ENCODE data around the gene LDB2. TPM values are rescaled to one million over a fixed set of nuclear protein-coding genes. Genes with fewer than 3 reads are reported as not detected.

Gene LDB2
- total RNA-seq, 2 donors from 2014 or later = 3.2 to 7.9 TPM

GRCh38 chr4:16824278-16824806 lies 74.1 kb downstream of the LDB2 start:
- H3K27me3 ChIP-seq = no peaks in the 10 kb centered on the region
- no peak for TF ChIP-seq CTCF (IDR thresholded peaks at IDR 0.05)
- no peaks in the 10 kb centered on the region for H3K4me1 ChIP-seq
- no peaks in the 10 kb centered on the region for H3K9me3 ChIP-seq
- no peak overlapping the region for H3K9ac ChIP-seq (ENCODE audit: low read depth in 2 of 2, low read length in 2 of 2)
- H3K36me3 ChIP-seq = no peaks in the 10 kb centered on the region
- H3K4me3 ChIP-seq = no peak overlapping the region
- no peak overlapping the region for H3K27ac ChIP-seq
- intact Hi-C loops (cut with DNase I) = no loop called here
- no peak for DNase-seq

- H3K27ac ChIP-seq = no peak overlapping the region
- intact Hi-C loops (cut with DNase I) = no loop called here
- H3K9ac ChIP-seq (ENCODE audit: low read depth in 2 of 2, low read length in 2 of 2) = no peak overlapping the region
- no peak for DNase-seq
- H3K4me3 ChIP-seq = no peak overlapping the region
- no peak for TF ChIP-seq CTCF (IDR thresholded peaks at IDR 0.05)
- no peaks in the 10 kb centered on the region for H3K4me1 ChIP-seq
- no peaks in the 10 kb centered on the region for H3K36me3 ChIP-seq
- H3K9me3 ChIP-seq = no peaks in the 10 kb centered on the region
- no peaks in the 10 kb centered on the region for H3K27me3 ChIP-seq
Measured at GRCh38 chr4:16820329-16820728, 78.1 kb downstream of the LDB2 start.

GRCh38 chr4:16819652-16820051 lies 78.8 kb downstream of the LDB2 start:
- Histone ChIP-seq H3K36me3 (no peaks in the 10 kb centered on the region), H3K4me3 (no peak overlapping the region), H3K27ac (no peak overlapping the region), H3K9ac (ENCODE audit: low read depth in 2 of 2, low read length in 2 of 2) (no peak overlapping the region), H3K4me1 (no peaks in the 10 kb centered on the region), H3K27me3 (no peaks in the 10 kb centered on the region), H3K9me3 (no peaks in the 10 kb centered on the region)
- intact Hi-C loops (cut with DNase I) = no loop called here
- TF ChIP-seq CTCF (IDR thresholded peaks at IDR 0.05) = no peak
- no peak for DNase-seq

- Histone ChIP-seq H3K4me3 (no peak overlapping the region), H3K27ac (no peak overlapping the region), H3K27me3 (no peaks in the 10 kb centered on the region), H3K4me1 (no peaks in the 10 kb centered on the region), H3K9me3 (no peaks in the 10 kb centered on the region), H3K9ac (ENCODE audit: low read depth in 2 of 2, low read length in 2 of 2) (no peak overlapping the region), H3K36me3 (no peaks in the 10 kb centered on the region)
- intact Hi-C loops (cut with DNase I) = no loop called here
- DNase-seq = no peak
- no peak for TF ChIP-seq CTCF (IDR thresholded peaks at IDR 0.05)
Measured at GRCh38 chr4:16818005-16818404, 80.4 kb downstream of the LDB2 start.

- no peak for DNase-seq
- H3K27ac ChIP-seq = no peak overlapping the region
- no peaks in the 10 kb centered on the region for H3K4me1 ChIP-seq
- H3K27me3 ChIP-seq = no peaks in the 10 kb centered on the region
- no peak for TF ChIP-seq CTCF (IDR thresholded peaks at IDR 0.05)
- H3K9me3 ChIP-seq = no peaks in the 10 kb centered on the region
- intact Hi-C loops (cut with DNase I) = no loop called here
- no peak overlapping the region for H3K4me3 ChIP-seq
- H3K9ac ChIP-seq (ENCODE audit: low read depth in 2 of 2, low read length in 2 of 2) = no peak overlapping the region
- no peaks in the 10 kb centered on the region for H3K36me3 ChIP-seq
Measured at GRCh38 chr4:16817286-16817685, 81.2 kb downstream of the LDB2 start.

All from colonic mucosa (tissue), 4 donors.